MM.1S (cell line): ENCODE data around the gene HTRA2.

Experiments
- DNase-seq: peaks from one replicate; pipeline ENCODE4 v3.0.0-alpha.2; 2015
- H2AFZ ChIP-seq: fragments of 300-600 bp; sonication (generic); 2 replicates; pipeline ENCODE4 v1.6.0; 2016; ENCODE audit warnings: antibody characterized with exemption, low read length
- H3F3A ChIP-seq: fragments of 300-600 bp; sonication (generic); 2 replicates; pipeline ENCODE4 v1.6.1; 2016; ENCODE audit warnings: mild to moderate bottlenecking, antibody characterized with exemption, low read length, moderate library complexity, mixed read lengths; ENCODE audit not compliant: insufficient read depth
- H3K27ac ChIP-seq: fragments of 300-600 bp; sonication (generic); 2 replicates; pipeline ENCODE4 v1.5.1; 2016; ENCODE audit warnings: mild to moderate bottlenecking, low read length
- H3K27me3 ChIP-seq: fragments of 300-600 bp; sonication (generic); replicated peaks from 2 replicates; pipeline ENCODE4 v1.6.0; 2016; ENCODE audit warnings: low read length; ENCODE audit not compliant: insufficient read depth
- H3K36me3 ChIP-seq: fragments of 300-600 bp; sonication (generic); replicated peaks from 2 replicates; pipeline ENCODE4 v1.6.1; 2016; ENCODE audit warnings: mild to moderate bottlenecking, low read length, mixed read lengths; ENCODE audit not compliant: insufficient read depth
- H3K4me1 ChIP-seq: fragments of 300-600 bp; sonication (generic); 2 replicates; pipeline ENCODE4 v1.6.1; 2016; ENCODE audit warnings: low read length, mixed read lengths
- H3K4me2 ChIP-seq: fragments of 300-600 bp; sonication (generic); 2 replicates; pipeline ENCODE4 v1.6.0; 2016; ENCODE audit warnings: low read depth, low read length
- H3K4me3 ChIP-seq: fragments of 300-600 bp; sonication (generic); 2 replicates; pipeline ENCODE4 v1.5.1; 2016; ENCODE audit warnings: low read length, mixed read lengths
- H3K79me2 ChIP-seq: fragments of 300-600 bp; sonication (generic); 2 replicates; pipeline ENCODE4 v1.6.1; 2016; ENCODE audit warnings: mixed run types, low read length, mixed read lengths
- H3K9ac ChIP-seq: fragments of 300-600 bp; sonication (generic); 2 replicates; pipeline ENCODE4 v1.6.1; 2016; ENCODE audit warnings: low read length, mixed read lengths
- H3K9me2 ChIP-seq: fragments of 300-600 bp; sonication (generic); replicated peaks from 2 replicates; pipeline ENCODE4 v1.6.1; 2016; ENCODE audit warnings: mild to moderate bottlenecking, low read length, mixed read lengths; ENCODE audit not compliant: insufficient read depth
- H3K9me3 ChIP-seq: fragments of 300-600 bp; sonication (generic); replicated peaks from 2 replicates; pipeline ENCODE4 v1.6.1; 2016; ENCODE audit warnings: mild to moderate bottlenecking, low read length, mixed read lengths; ENCODE audit not compliant: insufficient read depth
- H4K20me1 ChIP-seq: fragments of 300-600 bp; sonication (generic); 2 replicates; pipeline ENCODE4 v1.6.1; 2016; ENCODE audit warnings: mild to moderate bottlenecking, low read length, moderate library complexity, mixed read lengths; ENCODE audit not compliant: insufficient read depth
- CTCF ChIP-seq: fragments of 300-600 bp; sonication (generic); IDR thresholded peaks from 2 replicates; pipeline ENCODE4 v1.5.1; 2016; ENCODE audit warnings: antibody characterized with exemption, low read length, mixed read lengths
- EZH2 ChIP-seq: fragments of 300-600 bp; sonication (generic); optimal IDR thresholded peaks from 2 replicates; pipeline ENCODE3; 2017; ENCODE audit warnings: low read depth, mild to moderate bottlenecking, antibody characterized with exemption, low read length, mixed read lengths
- EZH2phosphoT487 ChIP-seq: fragments of 300-600 bp; sonication (generic); IDR thresholded peaks from 2 replicates; pipeline ENCODE4 v1.6.1; 2018; ENCODE audit warnings: antibody characterized with exemption, low read length

The HTRA2 gene

GRCh38 chr2:74513605-74514367 is 15.9 kb upstream of the HTRA2 start:
- TF ChIP-seq EZH2 (peak; percentile 25), EZH2phosphoT487 (0 out of 2 replicates have a peak, but pooled peaks have one; percentile 30), CTCF (no peak)
- Histone ChIP-seq H3K9me3 (no peaks in the 10 kb centered on the region), H4K20me1 (no peaks in the 10 kb centered on the region), H3K9me2 (no peaks in the 10 kb centered on the region), H3K27me3 (peaks cover 74% of the 10 kb centered on the region), H3K36me3 (no peaks in the 10 kb centered on the region), H2AFZ (0 out of 2 replicates have a peak overlapping the region, but pooled peaks have one; percentile 31), H3F3A (no peaks in the 10 kb centered on the region), H3K4me1 (peaks cover 4% of the 10 kb centered on the region; the same call in 1 of the 2 replicates), H3K27ac (no peak overlapping the region), H3K79me2 (no peaks in the 10 kb centered on the region), H3K4me2 (peak overlapping the region; percentile 39), H3K9ac (no peak overlapping the region), H3K4me3 (0 out of 2 replicates have a peak overlapping the region, but pooled peaks have one; percentile 10)
- DNase-seq, result no peak

- Histone ChIP-seq H3K9me3 (no peaks in the 10 kb centered on the region), H3K79me2 (no peaks in the 10 kb centered on the region), H3F3A (no peaks in the 10 kb centered on the region), H3K4me2 (peak within 1 kb of the TSS; percentile 39), H3K4me3 (peak within 1 kb of the TSS; percentile 10; the same call in 1 of the 2 replicates), H3K9ac (no peak within 1 kb of the TSS), H3K36me3 (no peaks in the 10 kb centered on the region), H3K27me3 (peaks cover 83% of the 10 kb centered on the region), H4K20me1 (no peaks in the 10 kb centered on the region), H3K4me1 (peaks cover 4% of the 10 kb centered on the region; the same call in 1 of the 2 replicates), H3K27ac (no peak within 1 kb of the TSS), H3K9me2 (no peaks in the 10 kb centered on the region), H2AFZ (0 out of 2 replicates have a peak within 1 kb of the TSS, but pooled peaks have one; percentile 31)
- no peak for DNase-seq
- TF ChIP-seq CTCF (no peak), EZH2phosphoT487 (no peak), EZH2 (no peak)
These were observed 15.1 kb upstream of the HTRA2 start, which contains the start of gene TLX2 for GRCh38 chr2:74514368-74515270. Gene TLX2, plus strand, starts transcription at chr2:74514450. Its CDS starts 357 bp downstream, at chr2:74514807.

DNA sequence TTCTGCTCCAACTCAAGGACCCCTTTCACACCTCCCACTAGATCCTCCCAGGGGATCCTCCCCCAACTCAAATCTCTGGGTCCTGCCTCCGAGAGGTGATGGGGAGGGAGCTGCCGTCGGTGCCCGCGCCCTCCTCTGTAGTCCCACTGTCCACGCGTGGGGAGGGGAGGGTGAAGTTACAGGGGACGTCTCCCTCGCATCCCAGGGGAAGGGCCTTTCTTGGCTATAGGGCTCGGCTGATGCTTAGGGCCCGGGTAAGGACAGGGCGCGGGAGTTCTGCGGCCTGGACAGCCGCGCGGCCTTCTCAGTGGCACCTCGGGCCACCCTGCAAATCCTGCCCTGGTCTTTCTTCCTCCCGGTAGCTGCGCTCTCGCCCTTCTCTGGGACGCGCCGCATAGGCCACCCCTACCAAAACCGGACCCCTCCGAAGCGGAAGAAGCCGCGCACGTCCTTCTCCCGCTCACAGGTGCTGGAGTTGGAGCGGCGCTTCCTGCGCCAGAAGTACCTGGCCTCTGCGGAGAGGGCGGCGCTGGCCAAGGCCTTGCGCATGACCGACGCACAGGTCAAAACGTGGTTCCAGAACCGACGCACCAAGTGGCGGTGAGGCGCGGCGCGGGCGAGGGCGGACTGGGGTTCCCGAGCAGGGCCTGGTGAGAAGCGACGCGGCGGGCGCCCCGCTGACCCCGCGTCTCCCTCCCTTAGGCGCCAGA is 14.3 kb upstream of the HTRA2 start:
- Histone ChIP-seq H3F3A (no peaks in the 10 kb centered on the region), H3K9me3 (no peaks in the 10 kb centered on the region), H3K9ac (no peak overlapping the region), H2AFZ (no peak overlapping the region), H3K79me2 (no peaks in the 10 kb centered on the region), H3K9me2 (no peaks in the 10 kb centered on the region), H3K4me2 (no peak overlapping the region), H4K20me1 (no peaks in the 10 kb centered on the region), H3K4me3 (no peak overlapping the region), H3K27me3 (peaks cover 89% of the 10 kb centered on the region), H3K27ac (no peak overlapping the region), H3K4me1 (peaks cover 4% of the 10 kb centered on the region; the same call in 1 of the 2 replicates), H3K36me3 (no peaks in the 10 kb centered on the region)
- DNase-seq, result no peak
- no peak for TF ChIP-seq CTCF
